Psoas muscle (tissue), 8 donors: ENCODE data around the gene SPACDR. TPM values are rescaled to one million over a fixed set of nuclear protein-coding genes. Genes with fewer than 3 reads are reported as not detected.

ENCODE experiments used
- ATAC-seq, 4 donors: fragments of 200-7000 bp; cut with Tn5 transposase; one replicate each; pipeline ENCODE4 v1.9.1; 2020; ENCODE audit warnings: moderate library complexity in 3 of 4, mild to moderate bottlenecking in 2 of 4
- DNase-seq, 2 donors: peaks; one replicate each; pipeline ENCODE4 v3.0.0-alpha.2; 2020
- H3K27ac ChIP-seq: fragments of 200-600 bp; one replicate; pipeline ENCODE4 v1.8.0; 2022
- H3K27me3 ChIP-seq, 3 donors: fragments of 200-600 bp in 1 of 3; one replicate each; pipeline versions ENCODE4 v1.6.1 to v1.8.0; 2013 to 2022; ENCODE audit warnings: low read length in 2 of 3, mild to moderate bottlenecking in 2 of 3, moderate library complexity in 1 of 3; ENCODE audit not compliant: insufficient read depth in 3 of 3
- H3K36me3 ChIP-seq, 2 donors: fragments of 200-600 bp in 1 of 2; one replicate each; pipeline versions ENCODE4 v1.6.1 to v1.8.0; 2013 to 2022; ENCODE audit warnings: low read depth in 1 of 2, mild to moderate bottlenecking in 1 of 2, moderate library complexity in 1 of 2; ENCODE audit not compliant: insufficient read depth in 1 of 2
- H3K4me1 ChIP-seq: fragments of 200-600 bp; one replicate; pipeline ENCODE4 v1.8.0; 2022
- H3K4me3 ChIP-seq: fragments of 200-600 bp; one replicate; pipeline ENCODE4 v1.8.0; 2022; ENCODE audit warnings: mild to moderate bottlenecking
- H3K9me3 ChIP-seq: fragments of 200-600 bp; one replicate; pipeline ENCODE4 v1.8.0; 2022
- CTCF ChIP-seq: fragments of 200-600 bp; IDR thresholded peaks from one replicate; pipeline ENCODE4 v1.8.0; 2022; ENCODE audit warnings: antibody characterized with exemption
- WGBS, 3 donors: extraction: QIAGEN DNeasy Blood & Tissue Kit; methylation state at CpG; one replicate each; pipeline versions ENCODE4 v1.1.6 to v1.1.7; 2013; 5-methylcytosine and 5-hydroxymethylcytosine counted together
- intact Hi-C, 2 donors: fragments of 100-400 bp; cut with DNase I; formaldehyde crosslinking; loops; one replicate each; pipeline versions ENCODE4 v1.11.0 to v1.14.2; 2022
- polyA plus RNA-seq, 3 donors: library from polyadenylated mRNA; stranded (reverse); fragments of 200-250 nt; gene quantifications; one replicate each; pipeline ENCODE4 v1.2.3, GENCODE V29; 2013
- total RNA-seq, 4 donors: library from RNA; stranded (reverse); fragmentation: NEBNext Ultra II Directional in 2 of 4; extraction: Animal tissue kit (Norgen Biotek cat#: 25700) in 2 of 4; gene quantifications; one replicate each; pipeline versions ENCODE4 v1.2.1 to v1.2.4, GENCODE V29; 2021 to 2023
- donor health status: healthy with polysubstance abuse.
- donor health status: DM: no; HTN: no; CAD: no; lungs with moderate emphysema.
- donor health status: Bipolar disorder and iron deficiency.
- donor health status: healthy.
- donor health status: DM: yes; HTN: yes; CAD: no.
- donor health status: DM: no; HTN: no; CAD: no.
- donor health status: DM: no; HTN: no; CAD: no.
- donor health status: DM: yes; HTN: yes; CAD: no.

The SPACDR gene
- total and polyA plus RNA-seq, 7 donors = 0.17 to 0.25 TPM; not detected in 5

GRCh38 chr7:100486111-100486636 lies 22.1 kb upstream of the SPACDR start:
- H3K4me1 ChIP-seq = no peaks in the 10 kb centered on the region
- H3K9me3 ChIP-seq = no peaks in the 10 kb centered on the region
- ATAC-seq = no peak
- no peak overlapping the region for H3K27ac ChIP-seq
- H3K36me3 ChIP-seq = no peaks in the 10 kb centered on the region
- peaks cover 0 to 2% (median 0%) of the 10 kb centered on the region in 3 donors for H3K27me3 ChIP-seq
- H3K4me3 ChIP-seq = no peak overlapping the region
- no peak for DNase-seq
- no peak for TF ChIP-seq CTCF
- 87 to 93% (median 90%) methylated on average over 2 to 5 of the region's 5 CpGs for WGBS, 3 donors
- intact Hi-C loops = no loop called here

- no peak for DNase-seq
- no peak for TF ChIP-seq CTCF
- Histone ChIP-seq H3K4me1 (no peaks in the 10 kb centered on the region), H3K36me3 (no peaks in the 10 kb centered on the region), H3K9me3 (no peaks in the 10 kb centered on the region), H3K27ac (no peak overlapping the region), H3K4me3 (no peak overlapping the region), H3K27me3 (peaks cover 0 to 2% (median 0%) of the 10 kb centered on the region in 3 donors)
- ATAC-seq = no peak
- intact Hi-C loops = no loop called here
- 82 to 84% (median 83%) methylated on average over 3 to 4 of the region's 4 CpGs for WGBS, 3 donors
These were observed 21.4 kb upstream of the SPACDR start for GRCh38 chr7:100485471-100485876.

- DNase-seq (no peak), ATAC-seq (no peak)
- 90 to 95% (median 91%) methylated on average over 6 of the region's 6 CpGs for WGBS, 3 donors
- peaks cover 0 to 2% (median 0%) of the 10 kb centered on the region in 3 donors for H3K27me3 ChIP-seq
- H3K4me3 ChIP-seq = no peak overlapping the region
- H3K27ac ChIP-seq = no peak overlapping the region
- H3K4me1 ChIP-seq = no peaks in the 10 kb centered on the region
- no peaks in the 10 kb centered on the region for H3K9me3 ChIP-seq
- H3K36me3 ChIP-seq = no peaks in the 10 kb centered on the region
- TF ChIP-seq CTCF = no peak
- intact Hi-C loops = no loop called here
These were observed 20.6 kb upstream of the SPACDR start for GRCh38 chr7:100484673-100485045.

- no peak for ATAC-seq
- no peak for DNase-seq
These were observed 19.9 kb upstream of the SPACDR start, which contains the start of gene NYAP1 for GRCh38 chr7:100483722-100484672. Gene NYAP1 (plus strand): TSS chr7:100483927. CDS start chr7:100485312, 1,385 bp downstream.

More at GRCh38 chr7:100483722-100484672, 19.9 kb upstream of the SPACDR start, which contains the start of gene NYAP1:
- Histone ChIP-seq H3K36me3 (no peaks in the 10 kb centered on the region), H3K27me3 (no peaks in the 10 kb centered on the region), H3K27ac (no peak within 1 kb of the TSS), H3K4me3 (peak within 1 kb of the TSS; percentile 70), H3K9me3 (no peaks in the 10 kb centered on the region), H3K4me1 (peaks cover 4% of the 10 kb centered on the region)
- 30 to 55% (median 54%) methylated on average over 19 to 45 of the region's 45 CpGs for WGBS, 3 donors
- no peak for TF ChIP-seq CTCF
- intact Hi-C loops = loop anchor here in 1 of 2 donors (2.0 kb wide), 1 partner anchor 15 kb away; no protein-coding TSS in a partner anchor
